AG04450 (cell line): ENCODE data around the gene TMED10. TPM values are rescaled to one million over a fixed set of nuclear protein-coding genes. Genes with fewer than 3 reads are reported as not detected.

Source experiments
- CTCF ChIA-PET: fragments of 300-600, 350-600 bp; formaldehyde crosslinking; extraction: SDS; loops from one replicate; lab custom pipeline; 2022; ENCODE audit warnings: antibody characterized with exemption, inconsistent platforms; lab: Charles Lee
- POLR2A ChIA-PET: fragments of 350-600 bp; formaldehyde crosslinking; extraction: SDS; loops from one replicate; lab custom pipeline; 2021; ENCODE audit warnings: antibody characterized with exemption, inconsistent platforms; lab: Yijun Ruan, JAX
- DNase-seq: peaks from one replicate; pipeline ENCODE4 v3.0.0-alpha.2; 2011; ENCODE audit warnings: low read depth, low spot score
- H3K27ac ChIP-seq: one replicate; pipeline ENCODE4 v1.5.1; 2012; ENCODE audit warnings: low read depth, low read length, control low read depth
- H3K27me3 ChIP-seq: one replicate; pipeline ENCODE4 v1.6.0; 2012; ENCODE audit warnings: low read length; ENCODE audit not compliant: control insufficient read depth, insufficient read depth
- H3K4me3 ChIP-seq: 2 replicates; pipeline ENCODE4 v1.5.1; 2011; ENCODE audit warnings: mild to moderate bottlenecking, low read depth, low read length, control low read depth
- H3K9me3 ChIP-seq: 2 replicates; pipeline ENCODE4 v1.5.1; 2012; ENCODE audit warnings: low read length; ENCODE audit not compliant: control insufficient read depth, insufficient read depth
- polyA plus RNA-seq: library from polyadenylated mRNA; depleted of rRNA; stranded (reverse); fragments of >200 nt; gene quantifications from 2 replicates; pipeline ENCODE4 v1.2.3, GENCODE V29; 2011
- TF ChIP-seq, protein P1 (sequence below): IDR thresholded peaks from 2 replicates; pipeline ENCODE4 v1.5.1; 2011; ENCODE audit warnings: low read depth, low read length, control low read depth, inconsistent platforms

The TMED10 gene
- polyA plus RNA-seq, 1 experiment = 414 TPM

DNA sequence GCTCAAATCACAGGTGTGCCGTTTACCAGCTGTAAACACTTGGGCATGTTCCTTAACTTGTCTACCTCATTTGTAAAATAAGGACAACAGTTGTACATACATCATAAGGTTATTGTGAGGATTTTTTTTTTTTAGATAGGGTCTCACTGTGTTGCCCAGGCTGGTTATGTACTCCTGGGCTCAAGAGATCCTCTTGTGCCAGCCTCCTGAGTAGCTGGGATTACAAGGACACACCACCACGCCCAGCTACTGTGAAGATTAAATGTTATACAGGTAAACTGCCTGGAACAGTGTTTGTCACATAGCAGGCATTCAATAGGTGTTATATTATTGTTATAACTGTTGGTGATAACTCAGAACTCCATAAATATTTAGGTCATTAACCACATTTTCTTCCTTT lies 12.7 kb downstream of the TMED10 start:
- TF ChIP-seq, protein P1, sequence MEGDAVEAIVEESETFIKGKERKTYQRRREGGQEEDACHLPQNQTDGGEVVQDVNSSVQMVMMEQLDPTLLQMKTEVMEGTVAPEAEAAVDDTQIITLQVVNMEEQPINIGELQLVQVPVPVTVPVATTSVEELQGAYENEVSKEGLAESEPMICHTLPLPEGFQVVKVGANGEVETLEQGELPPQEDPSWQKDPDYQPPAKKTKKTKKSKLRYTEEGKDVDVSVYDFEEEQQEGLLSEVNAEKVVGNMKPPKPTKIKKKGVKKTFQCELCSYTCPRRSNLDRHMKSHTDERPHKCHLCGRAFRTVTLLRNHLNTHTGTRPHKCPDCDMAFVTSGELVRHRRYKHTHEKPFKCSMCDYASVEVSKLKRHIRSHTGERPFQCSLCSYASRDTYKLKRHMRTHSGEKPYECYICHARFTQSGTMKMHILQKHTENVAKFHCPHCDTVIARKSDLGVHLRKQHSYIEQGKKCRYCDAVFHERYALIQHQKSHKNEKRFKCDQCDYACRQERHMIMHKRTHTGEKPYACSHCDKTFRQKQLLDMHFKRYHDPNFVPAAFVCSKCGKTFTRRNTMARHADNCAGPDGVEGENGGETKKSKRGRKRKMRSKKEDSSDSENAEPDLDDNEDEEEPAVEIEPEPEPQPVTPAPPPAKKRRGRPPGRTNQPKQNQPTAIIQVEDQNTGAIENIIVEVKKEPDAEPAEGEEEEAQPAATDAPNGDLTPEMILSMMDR = no peak
- Histone ChIP-seq H3K27me3 (no peaks in the 10 kb centered on the region), H3K27ac (no peak overlapping the region), H3K9me3 (no peaks in the 10 kb centered on the region), H3K4me3 (no peak overlapping the region)
- ChIA-PET CTCF (no interaction called here), POLR2A (interaction anchor here (0.7 kb wide), 1 partner anchor 152 kb away, joined by 4 read pairs; no protein-coding TSS in a partner anchor)
- DNase-seq = no peak

DNA sequence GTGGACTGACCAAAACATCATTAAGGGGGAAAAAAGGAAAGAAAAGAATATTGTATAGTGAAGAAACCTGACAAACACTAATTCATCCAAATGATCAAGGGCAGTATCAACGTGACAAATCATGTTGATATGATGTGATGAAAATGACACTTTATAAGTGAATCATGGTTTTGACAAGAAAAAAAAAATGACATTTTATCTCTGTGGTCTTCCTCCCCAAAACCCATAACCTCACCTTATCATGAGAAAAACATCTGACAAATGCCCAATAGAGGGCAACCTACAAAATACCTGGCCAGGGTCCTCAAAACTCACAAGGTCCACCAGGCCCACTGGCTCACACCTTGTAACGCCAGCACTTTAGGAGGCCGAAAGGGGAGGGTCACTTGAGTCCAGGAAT lies 13.8 kb downstream of the TMED10 start:
- TF ChIP-seq, protein P1 = no peak
- CTCF ChIA-PET = no interaction called here
- POLR2A ChIA-PET = no interaction called here
- no peaks in the 10 kb centered on the region for H3K9me3 ChIP-seq
- no peak overlapping the region for H3K27ac ChIP-seq
- H3K4me3 ChIP-seq = no peak overlapping the region
- no peak for DNase-seq
- no peaks in the 10 kb centered on the region for H3K27me3 ChIP-seq

DNA sequence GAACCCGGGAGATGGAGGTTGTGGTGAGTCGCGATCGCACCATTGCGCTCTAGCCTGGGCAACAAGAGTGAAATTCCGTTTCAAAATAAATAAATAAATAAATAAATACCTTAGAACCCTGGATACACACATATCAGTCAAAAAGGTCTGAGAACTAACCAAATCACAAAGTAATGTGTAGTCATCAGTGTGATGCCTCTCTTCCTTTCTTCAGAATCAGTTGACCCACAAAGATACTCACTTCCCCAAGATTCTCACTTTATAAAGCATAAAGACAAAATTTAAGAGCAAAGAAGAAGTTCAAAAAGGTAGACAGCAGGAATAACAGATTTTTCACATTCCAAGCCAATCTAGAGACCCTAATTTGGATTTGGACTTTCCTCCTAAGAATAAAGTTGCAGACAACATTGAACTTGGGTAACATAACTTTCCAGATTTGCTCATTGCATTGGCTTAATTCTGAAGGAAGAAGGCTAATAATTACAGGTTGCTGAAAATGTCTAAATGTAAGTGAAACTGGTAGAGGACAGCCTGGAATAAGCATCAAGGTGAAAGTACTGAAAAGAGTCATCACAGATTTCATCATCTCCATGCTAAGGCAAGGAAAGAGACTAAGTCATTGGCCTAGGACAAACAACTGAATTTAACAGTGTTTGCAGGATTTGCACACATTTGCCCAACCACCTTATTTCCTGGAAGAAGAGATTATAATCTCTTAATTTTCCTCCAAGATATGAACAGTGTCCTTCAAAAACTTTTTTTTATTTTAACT lies 17.4 kb downstream of the TMED10 start:
- Histone ChIP-seq H3K9me3 (no peaks in the 10 kb centered on the region), H3K27me3 (no peaks in the 10 kb centered on the region), H3K4me3 (no peak overlapping the region), H3K27ac (no peak overlapping the region)
- DNase-seq = no peak
- CTCF ChIA-PET = no interaction called here
- POLR2A ChIA-PET = no interaction called here
- TF ChIP-seq, protein P1 = no peak

DNA sequence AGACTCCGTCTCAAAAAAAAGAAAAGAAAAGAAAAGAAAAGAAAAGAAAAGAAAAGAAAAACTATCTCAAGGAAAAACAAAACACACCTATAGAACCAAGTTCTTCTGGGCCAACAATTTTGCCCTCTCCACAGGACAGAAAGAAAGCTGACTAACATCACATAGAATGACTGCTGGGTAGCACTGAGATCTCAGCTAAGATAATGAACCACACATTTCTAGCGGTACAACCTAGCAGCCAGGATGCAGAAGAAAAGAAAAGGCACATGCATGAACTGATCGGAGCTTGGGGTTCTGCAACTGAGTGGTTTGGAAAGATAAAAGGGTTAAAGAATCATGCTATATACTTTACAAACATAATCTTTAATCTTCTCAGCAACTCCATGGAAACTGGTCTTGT lies 19.5 kb downstream of the TMED10 start:
- DNase-seq = no peak
- POLR2A ChIA-PET = no interaction called here
- H3K4me3 ChIP-seq = no peak overlapping the region
- TF ChIP-seq, protein P1 = no peak
- H3K27me3 ChIP-seq = no peaks in the 10 kb centered on the region
- H3K9me3 ChIP-seq = no peaks in the 10 kb centered on the region
- CTCF ChIA-PET = interaction anchor here (0.6 kb wide), 1 partner anchor 140 kb away, joined by 9 read pairs; no protein-coding TSS in a partner anchor
- no peak overlapping the region for H3K27ac ChIP-seq

DNA sequence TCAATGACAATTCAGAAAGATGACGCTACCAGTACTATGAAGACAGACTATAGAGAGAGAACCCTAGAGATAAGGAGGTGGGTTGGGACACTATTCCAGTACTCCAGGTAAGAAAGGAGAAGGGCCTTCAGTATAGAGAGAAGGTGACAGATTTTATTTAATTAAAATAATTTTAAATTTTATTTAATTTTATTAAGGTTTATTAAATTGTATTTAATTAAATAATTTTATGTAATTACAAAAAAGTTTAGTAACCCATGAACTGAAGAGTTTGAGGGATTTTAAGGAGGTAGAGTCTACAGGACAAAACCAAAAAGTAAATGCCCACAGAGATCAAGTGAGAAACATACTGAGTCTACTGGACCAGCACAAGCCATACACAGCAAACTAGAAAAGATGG lies 20.3 kb downstream of the TMED10 start:
- Histone ChIP-seq H3K9me3 (no peaks in the 10 kb centered on the region), H3K27ac (no peak overlapping the region), H3K4me3 (no peak overlapping the region), H3K27me3 (no peaks in the 10 kb centered on the region)
- no peak for DNase-seq
- CTCF ChIA-PET = interaction anchor here (0.7 to 0.9 kb wide), 2 partner anchors 28 to 141 kb away, joined by 3 to 5 read pairs; no protein-coding TSS in a partner anchor
- POLR2A ChIA-PET = no interaction called here
- TF ChIP-seq, protein P1 = no peak
